Endothelial cell of umbilical vein (primary cell): ENCODE data around the gene OR5T1.

Source experiments
- EZH2 ChIP-seq: IDR thresholded peaks from 2 replicates; pipeline ENCODE4 v1.6.1; 2012; ENCODE audit warnings: borderline replicate concordance, low read depth, mild to moderate bottlenecking, moderate library complexity, low read length, inconsistent platforms; ENCODE audit not compliant: severe bottlenecking
- MYC ChIP-seq: IDR thresholded peaks from one replicate; pipeline ENCODE4 v1.6.1; 2011; ENCODE audit warnings: mild to moderate bottlenecking, low read depth, low read length
- POLR2A ChIP-seq: IDR thresholded peaks from 2 replicates; pipeline ENCODE4 v1.6.1; 2012; ENCODE audit warnings: low read depth, mild to moderate bottlenecking, control low read depth, low read length
- POLR2AphosphoS5 ChIP-seq: IDR thresholded peaks from 2 replicates; pipeline ENCODE4 v1.6.1; 2012; ENCODE audit warnings: low read depth, mild to moderate bottlenecking, control low read depth, low read length, moderate library complexity; ENCODE audit not compliant: insufficient read depth
- TF ChIP-seq, protein P1 (sequence below), 2 donors: IDR thresholded peaks; 1 replicate in 1 of 2; 2 replicates in 1 of 2; pipeline ENCODE4 v1.5.1; 2011; ENCODE audit warnings: low read length in 2 of 2, mild to moderate bottlenecking in 2 of 2, moderate library complexity in 2 of 2, control low read depth in 1 of 2, inconsistent platforms in 1 of 2, low read depth in 1 of 2; ENCODE audit not compliant: insufficient read depth in 1 of 2; ENCODE audit errors: extremely low read depth in 1 of 2
- TF ChIP-seq, protein P2 (sequence below): IDR thresholded peaks from 2 replicates; pipeline ENCODE4 v1.6.1; 2011; ENCODE audit not compliant: insufficient read depth, insufficient read length

DNA sequence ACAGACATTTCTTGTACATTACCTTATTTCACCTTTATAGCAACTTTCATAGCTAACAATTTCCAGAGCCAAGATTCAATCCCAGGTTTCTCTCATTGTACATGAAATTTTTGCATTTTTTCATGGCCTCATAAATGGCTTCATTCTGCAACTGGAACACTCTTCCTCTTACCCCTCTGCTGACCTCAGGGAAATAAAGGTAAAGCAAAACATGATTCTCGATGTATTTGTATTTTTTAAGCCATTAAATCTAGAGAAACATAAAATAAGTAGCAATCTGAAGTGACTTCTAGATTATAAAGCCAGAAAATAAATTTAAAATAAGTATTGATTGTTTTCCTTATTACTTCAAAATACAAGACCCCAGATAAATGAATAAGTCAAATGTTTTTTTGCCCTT, 39.8 kb upstream of the OR5T1 start, which contains the start of gene OR5T2:
- TF ChIP-seq, protein P1, sequence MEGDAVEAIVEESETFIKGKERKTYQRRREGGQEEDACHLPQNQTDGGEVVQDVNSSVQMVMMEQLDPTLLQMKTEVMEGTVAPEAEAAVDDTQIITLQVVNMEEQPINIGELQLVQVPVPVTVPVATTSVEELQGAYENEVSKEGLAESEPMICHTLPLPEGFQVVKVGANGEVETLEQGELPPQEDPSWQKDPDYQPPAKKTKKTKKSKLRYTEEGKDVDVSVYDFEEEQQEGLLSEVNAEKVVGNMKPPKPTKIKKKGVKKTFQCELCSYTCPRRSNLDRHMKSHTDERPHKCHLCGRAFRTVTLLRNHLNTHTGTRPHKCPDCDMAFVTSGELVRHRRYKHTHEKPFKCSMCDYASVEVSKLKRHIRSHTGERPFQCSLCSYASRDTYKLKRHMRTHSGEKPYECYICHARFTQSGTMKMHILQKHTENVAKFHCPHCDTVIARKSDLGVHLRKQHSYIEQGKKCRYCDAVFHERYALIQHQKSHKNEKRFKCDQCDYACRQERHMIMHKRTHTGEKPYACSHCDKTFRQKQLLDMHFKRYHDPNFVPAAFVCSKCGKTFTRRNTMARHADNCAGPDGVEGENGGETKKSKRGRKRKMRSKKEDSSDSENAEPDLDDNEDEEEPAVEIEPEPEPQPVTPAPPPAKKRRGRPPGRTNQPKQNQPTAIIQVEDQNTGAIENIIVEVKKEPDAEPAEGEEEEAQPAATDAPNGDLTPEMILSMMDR (IDR thresholded peaks at IDR 0.05; ENCODE audit: extremely low read depth in 1 of 2, insufficient read depth in 1 of 2, low read depth in 1 of 2, low read length in 2 of 2): no peak
- no peak for TF ChIP-seq EZH2
- no peak for TF ChIP-seq POLR2A
- TF ChIP-seq POLR2AphosphoS5: no peak
- TF ChIP-seq, protein P2, sequence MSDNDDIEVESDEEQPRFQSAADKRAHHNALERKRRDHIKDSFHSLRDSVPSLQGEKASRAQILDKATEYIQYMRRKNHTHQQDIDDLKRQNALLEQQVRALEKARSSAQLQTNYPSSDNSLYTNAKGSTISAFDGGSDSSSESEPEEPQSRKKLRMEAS: no peak
- TF ChIP-seq MYC: no peak
